Fibroblast of the conjunctiva (primary cell): ENCODE measurements around the gene CFAP119.
A peak's percentile ranks its signal among the peaks of the same experiment; 100 is the strongest.

Experiments used
- DNase-seq: peaks from one replicate; pipeline ENCODE4 v3.0.0-alpha.2; 2010; ENCODE audit warnings: low read depth

CFAP119 gene

GRCh38 chr16:30782486-30783279, 20.8 kb upstream of the CFAP119 start:
- no peak for DNase-seq

GRCh38 chr16:30780549-30780948, 18.7 kb upstream of the CFAP119 start:
- DNase-seq = no peak

GRCh38 chr16:30780021-30780420, 18.2 kb upstream of the CFAP119 start:
- no peak for DNase-seq

- no peak for DNase-seq
Observed at GRCh38 chr16:30779596-30779995, 17.7 kb upstream of the CFAP119 start.

GRCh38 chr16:30778549-30779244, 16.8 kb upstream of the CFAP119 start:
- peak; percentile 65 for DNase-seq

GRCh38 chr16:30777591-30778297, 15.9 kb upstream of the CFAP119 start:
- DNase-seq = no peak

- DNase-seq = peak; percentile 79
Observed at GRCh38 chr16:30775392-30776188, 13.7 kb upstream of the CFAP119 start.

GRCh38 chr16:30775131-30775391, 13.2 kb upstream of the CFAP119 start:
- no peak for DNase-seq

- no peak for DNase-seq
Observed at GRCh38 chr16:30774367-30775130, 12.7 kb upstream of the CFAP119 start.

GRCh38 chr16:30773826-30774225, 12.0 kb upstream of the CFAP119 start:
- DNase-seq = no peak

- DNase-seq = no peak
Observed at GRCh38 chr16:30771726-30772125, 9.9 kb upstream of the CFAP119 start.

GRCh38 chr16:30769379-30770089, 7.7 kb upstream of the CFAP119 start:
- no peak for DNase-seq

GRCh38 chr16:30768583-30769181, 6.8 kb upstream of the CFAP119 start:
- DNase-seq = no peak

- no peak for DNase-seq
Observed at GRCh38 chr16:30767767-30768465, 6.1 kb upstream of the CFAP119 start.

GRCh38 chr16:30766933-30767284, 5.0 kb upstream of the CFAP119 start:
- no peak for DNase-seq

- no peak for DNase-seq
Observed at GRCh38 chr16:30766206-30766932, 4.5 kb upstream of the CFAP119 start.

- no peak for DNase-seq
Observed at GRCh38 chr16:30764816-30765465, 3.1 kb upstream of the CFAP119 start.

- DNase-seq = no peak
Observed at GRCh38 chr16:30764086-30764485, 2.2 kb upstream of the CFAP119 start.
